ENCODE data around the gene CCSER1. TPM values are rescaled to one million over a fixed set of nuclear protein-coding genes. Genes with fewer than 3 reads are reported as not detected.
"Not testable (repeated sequence)": the region's sequence is repeated elsewhere in the genome, so short reads cannot be mapped to it uniquely, and the experiment has no call there.

Gene CCSER1
- total RNA-seq, 1 experiment from 2014 or later: 23.1 TPM

DNA sequence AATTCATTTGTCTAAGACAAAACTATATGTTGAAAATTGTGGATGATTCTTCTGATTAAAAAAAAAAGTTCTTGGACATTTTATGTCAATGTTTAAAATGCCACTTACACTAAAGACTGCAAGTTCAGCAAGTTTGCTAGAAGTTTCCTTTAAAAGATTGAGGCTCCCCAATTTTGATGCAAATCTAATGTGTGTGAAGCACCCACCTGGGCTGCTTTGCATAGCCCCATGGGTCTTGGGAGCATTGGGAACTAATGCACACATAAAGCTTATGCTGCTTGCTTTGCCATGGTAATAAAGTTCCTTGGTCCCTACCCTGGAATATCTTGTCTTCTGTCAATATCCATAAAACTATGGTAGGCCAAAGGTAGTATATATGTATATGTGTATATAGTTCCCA is 1450.7 kb downstream of the CCSER1 start:
- in situ Hi-C loops (cut with HindIII; ENCODE audit: low pct_unique_long_range_greater_than_20kb, low sequenced_read_pairs): no loop called here
- DNase-seq (ENCODE audit: low read depth, low spot score): no peak

- DNase-seq (ENCODE audit: low read depth, low spot score): no peak
- in situ Hi-C loops (cut with HindIII; ENCODE audit: low pct_unique_long_range_greater_than_20kb, low sequenced_read_pairs): no loop called here
These were observed 1463.1 kb downstream of the CCSER1 start for GRCh38 chr4:91590260-91590659.

GRCh38 chr4:91592125-91592524 is 1464.9 kb downstream of the CCSER1 start:
- in situ Hi-C loops (cut with HindIII; ENCODE audit: low pct_unique_long_range_greater_than_20kb, low sequenced_read_pairs): no loop called here
- DNase-seq (ENCODE audit: low read depth, low spot score): peak; percentile 1

- DNase-seq (ENCODE audit: low read depth, low spot score): no peak
- in situ Hi-C loops (cut with HindIII; ENCODE audit: low pct_unique_long_range_greater_than_20kb, low sequenced_read_pairs): no loop called here
These were observed 1469.5 kb downstream of the CCSER1 start for GRCh38 chr4:91596718-91597117.

- no peak for DNase-seq (ENCODE audit: low read depth, low spot score)
- in situ Hi-C loops (cut with HindIII; ENCODE audit: low pct_unique_long_range_greater_than_20kb, low sequenced_read_pairs): no loop called here
These were observed 1471.5 kb downstream of the CCSER1 start for GRCh38 chr4:91598696-91599095.

DNA sequence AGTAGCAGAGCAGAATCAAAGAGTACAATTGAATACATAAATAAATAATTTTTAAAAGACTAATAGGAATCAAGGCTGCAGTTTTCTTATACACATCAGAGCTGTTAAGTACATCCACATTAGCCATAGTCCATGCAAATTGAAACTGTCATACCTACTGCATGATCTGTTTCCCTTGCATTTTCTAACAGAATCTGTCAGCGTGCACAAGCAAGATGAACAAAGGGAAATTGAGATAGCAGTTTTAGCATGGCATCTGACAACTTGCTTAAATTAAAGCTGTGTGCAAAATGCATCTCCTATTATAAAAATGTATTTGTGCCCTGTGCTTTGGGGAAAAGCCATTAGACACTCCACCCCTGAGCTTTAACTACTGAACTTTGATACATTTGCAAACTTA is 1473.1 kb downstream of the CCSER1 start:
- DNase-seq (ENCODE audit: low read depth, low spot score): no peak
- in situ Hi-C loops (cut with HindIII; ENCODE audit: low pct_unique_long_range_greater_than_20kb, low sequenced_read_pairs): no loop called here

DNA sequence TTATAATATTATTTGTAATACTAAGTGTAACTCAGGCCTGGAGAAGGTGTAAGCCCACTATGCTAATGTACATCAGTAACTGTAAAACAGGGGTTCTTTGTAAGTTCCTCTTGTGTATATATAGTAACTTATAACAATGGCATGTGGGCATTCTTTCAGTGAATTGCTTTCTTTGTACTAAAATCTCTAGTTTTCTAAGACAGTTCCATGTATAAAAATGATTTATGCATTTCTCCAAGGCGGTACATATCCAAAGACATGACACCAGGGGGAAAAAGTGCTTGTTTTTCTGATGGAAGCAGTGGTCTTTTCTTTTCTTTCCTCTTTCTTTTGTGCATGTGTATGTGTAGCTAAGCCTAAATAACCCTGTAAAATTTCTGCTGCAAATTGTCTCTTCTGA is 1474.2 kb downstream of the CCSER1 start:
- no peak for DNase-seq (ENCODE audit: low read depth, low spot score)
- in situ Hi-C loops (cut with HindIII; ENCODE audit: low pct_unique_long_range_greater_than_20kb, low sequenced_read_pairs): no loop called here

- DNase-seq (ENCODE audit: low read depth, low spot score): no peak
- in situ Hi-C loops (cut with HindIII; ENCODE audit: low pct_unique_long_range_greater_than_20kb, low sequenced_read_pairs): no loop called here
These were observed 1484.6 kb downstream of the CCSER1 start for GRCh38 chr4:91611782-91612181.

- in situ Hi-C loops (cut with HindIII; ENCODE audit: low pct_unique_long_range_greater_than_20kb, low sequenced_read_pairs): no loop called here
- DNase-seq (ENCODE audit: low read depth, low spot score): no peak
These were observed 1493.8 kb downstream of the CCSER1 start for GRCh38 chr4:91620952-91621351.

DNA sequence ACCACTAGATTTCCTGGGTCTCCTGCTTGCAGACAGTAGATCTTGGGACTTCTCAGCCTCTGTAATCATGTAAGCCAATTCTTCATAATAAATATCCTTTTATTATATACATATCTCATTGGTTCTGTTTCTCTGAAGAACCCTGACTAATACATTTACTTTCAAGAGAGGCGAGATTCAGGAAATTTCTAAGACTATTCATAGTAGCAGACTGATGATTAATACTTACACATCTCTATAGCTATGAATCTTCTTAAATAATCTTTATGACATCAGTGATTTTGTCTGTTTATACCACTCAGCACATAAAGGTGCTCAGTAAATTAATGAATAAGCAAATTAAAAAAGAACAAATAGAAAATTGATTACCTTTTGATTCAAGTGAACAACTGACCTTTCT is 1494.3 kb downstream of the CCSER1 start:
- DNase-seq (ENCODE audit: low read depth, low spot score): no peak
- in situ Hi-C loops (cut with HindIII; ENCODE audit: low pct_unique_long_range_greater_than_20kb, low sequenced_read_pairs): no loop called here

DNA sequence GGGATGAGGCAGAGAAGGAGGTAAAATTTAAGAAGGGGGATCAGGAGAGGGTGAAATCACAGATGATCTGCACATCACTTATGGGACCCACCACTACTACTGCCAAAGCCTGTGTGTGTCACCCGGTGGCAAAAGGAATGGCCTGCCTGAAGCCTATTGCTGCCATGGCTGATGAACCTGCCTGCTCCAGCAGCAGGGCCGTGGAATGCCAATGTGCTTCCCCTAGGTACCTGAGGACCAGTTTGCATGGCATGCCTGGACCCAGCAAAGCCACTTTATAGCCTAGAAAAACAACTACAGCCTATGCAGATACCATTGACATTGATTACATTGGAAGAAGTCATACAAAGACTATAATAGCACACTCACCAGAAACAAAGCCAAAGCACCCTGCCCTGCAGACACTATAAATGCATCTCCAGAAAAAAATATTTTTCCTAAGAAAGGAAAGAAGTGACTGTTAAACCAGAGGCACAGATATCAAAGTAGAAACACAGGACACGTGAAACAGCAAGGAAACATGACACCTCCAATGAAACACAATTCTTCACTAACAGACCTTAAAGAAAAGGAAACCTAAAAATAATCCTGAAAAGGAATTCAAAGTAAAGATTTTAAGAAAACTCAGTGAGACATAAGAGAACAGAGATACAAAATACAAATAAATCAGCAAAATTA is 1495.9 kb downstream of the CCSER1 start:
- DNase-seq (ENCODE audit: low read depth, low spot score): no peak
- in situ Hi-C loops (cut with HindIII; ENCODE audit: low pct_unique_long_range_greater_than_20kb, low sequenced_read_pairs): no loop called here

DNA sequence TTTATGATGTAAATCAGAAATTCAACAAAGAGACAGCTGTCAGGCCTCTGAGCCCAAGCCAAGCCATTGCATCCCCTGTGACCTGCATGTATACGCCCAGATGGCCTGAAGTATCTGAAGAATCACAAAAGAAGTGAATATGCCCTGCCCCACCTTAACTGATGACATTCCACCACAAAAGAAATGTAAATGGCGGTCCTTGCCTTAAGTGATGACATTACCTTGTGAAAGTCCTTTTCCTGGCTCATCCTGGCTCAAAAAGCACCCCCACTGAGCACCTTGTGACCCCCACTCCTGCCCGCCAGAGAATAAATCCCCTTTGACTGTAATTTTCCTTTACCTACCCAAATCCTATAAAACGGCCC is 1496.4 kb downstream of the CCSER1 start:
- in situ Hi-C loops (cut with HindIII; ENCODE audit: low pct_unique_long_range_greater_than_20kb, low sequenced_read_pairs); DNase-seq (ENCODE audit: low read depth, low spot score): not testable (repeated sequence)

DNA sequence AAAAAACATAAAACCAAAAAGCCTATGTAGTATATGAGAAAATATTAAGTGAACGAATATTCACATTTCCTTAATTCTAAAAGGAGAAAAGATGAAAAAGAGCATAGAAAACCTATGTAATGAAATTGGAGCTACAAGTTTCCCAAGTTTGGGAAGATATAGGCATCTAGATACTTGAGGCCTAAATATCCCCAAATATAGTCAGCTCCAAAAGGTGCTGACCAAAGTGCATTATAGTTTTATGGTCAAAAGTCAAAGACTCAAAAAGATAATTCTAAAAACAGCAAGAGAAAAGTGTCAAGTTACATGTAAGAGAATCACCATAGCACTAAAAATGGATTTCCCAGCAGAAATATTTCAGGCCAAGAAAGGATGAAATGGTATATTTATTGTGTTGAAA is 1502.9 kb downstream of the CCSER1 start:
- in situ Hi-C loops (cut with HindIII; ENCODE audit: low pct_unique_long_range_greater_than_20kb, low sequenced_read_pairs): no loop called here
- no peak for DNase-seq (ENCODE audit: low read depth, low spot score)

DNA sequence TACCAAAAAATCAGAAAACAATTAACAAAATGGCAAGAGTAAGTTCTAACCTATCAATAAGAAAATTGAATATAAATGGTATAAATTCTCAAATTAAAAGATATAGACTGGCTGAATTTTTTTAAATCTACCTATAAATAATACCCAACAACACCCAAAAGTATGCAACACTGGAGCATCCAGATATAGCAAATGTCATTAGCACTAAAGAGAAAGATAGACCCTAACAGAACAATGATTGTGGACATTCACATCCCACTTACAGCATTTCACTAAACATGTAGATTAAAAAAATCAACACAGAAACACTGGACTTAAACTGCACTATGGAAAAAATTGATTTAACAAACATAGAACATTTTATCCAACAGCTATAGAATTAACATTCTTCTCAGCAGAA is 1503.6 kb downstream of the CCSER1 start:
- DNase-seq (ENCODE audit: low read depth, low spot score): no peak
- in situ Hi-C loops (cut with HindIII; ENCODE audit: low pct_unique_long_range_greater_than_20kb, low sequenced_read_pairs): no loop called here

DNA sequence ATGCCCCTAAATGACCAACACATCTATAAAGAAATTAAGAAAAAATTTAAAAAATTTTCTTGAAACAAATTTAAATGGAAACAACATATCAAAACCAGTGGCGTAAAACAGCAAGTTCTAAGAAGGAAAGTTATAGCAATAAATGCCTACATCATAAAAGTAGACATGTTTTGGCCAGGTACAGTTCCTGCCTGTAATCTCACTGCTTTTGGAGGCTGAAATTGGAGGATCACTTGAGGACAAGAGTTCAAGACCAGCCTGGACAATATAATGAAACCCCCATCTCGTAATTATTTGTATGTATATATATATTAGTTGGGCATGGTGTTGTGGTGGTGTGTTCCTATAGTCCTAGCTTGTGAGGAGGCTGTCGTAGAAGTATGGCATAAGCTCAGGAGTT is 1504.1 kb downstream of the CCSER1 start:
- no peak for DNase-seq (ENCODE audit: low read depth, low spot score)
- in situ Hi-C loops (cut with HindIII; ENCODE audit: low pct_unique_long_range_greater_than_20kb, low sequenced_read_pairs): no loop called here

- in situ Hi-C loops (cut with HindIII; ENCODE audit: low pct_unique_long_range_greater_than_20kb, low sequenced_read_pairs): no loop called here
These were observed 1508.9 kb downstream of the CCSER1 start for GRCh38 chr4:91636083-91636482.

More at GRCh38 chr4:91636083-91636482, 1508.9 kb downstream of the CCSER1 start:
- DNase-seq (ENCODE audit: low read depth, low spot score): no peak

All from SK-MEL-5 (cell line).